ENCODE data around the gene WDR1. TPM values are rescaled to one million over a fixed set of nuclear protein-coding genes. Genes with fewer than 3 reads are reported as not detected.
A peak's percentile ranks its signal among the peaks of the same experiment; 100 is the strongest.

The WDR1 gene
- total and polyA plus RNA-seq, 2 of the 13 experiments (the other 11 are each of a cell fraction or from before 2014, with no cell fraction given), result 106 to 198 TPM

DNA sequence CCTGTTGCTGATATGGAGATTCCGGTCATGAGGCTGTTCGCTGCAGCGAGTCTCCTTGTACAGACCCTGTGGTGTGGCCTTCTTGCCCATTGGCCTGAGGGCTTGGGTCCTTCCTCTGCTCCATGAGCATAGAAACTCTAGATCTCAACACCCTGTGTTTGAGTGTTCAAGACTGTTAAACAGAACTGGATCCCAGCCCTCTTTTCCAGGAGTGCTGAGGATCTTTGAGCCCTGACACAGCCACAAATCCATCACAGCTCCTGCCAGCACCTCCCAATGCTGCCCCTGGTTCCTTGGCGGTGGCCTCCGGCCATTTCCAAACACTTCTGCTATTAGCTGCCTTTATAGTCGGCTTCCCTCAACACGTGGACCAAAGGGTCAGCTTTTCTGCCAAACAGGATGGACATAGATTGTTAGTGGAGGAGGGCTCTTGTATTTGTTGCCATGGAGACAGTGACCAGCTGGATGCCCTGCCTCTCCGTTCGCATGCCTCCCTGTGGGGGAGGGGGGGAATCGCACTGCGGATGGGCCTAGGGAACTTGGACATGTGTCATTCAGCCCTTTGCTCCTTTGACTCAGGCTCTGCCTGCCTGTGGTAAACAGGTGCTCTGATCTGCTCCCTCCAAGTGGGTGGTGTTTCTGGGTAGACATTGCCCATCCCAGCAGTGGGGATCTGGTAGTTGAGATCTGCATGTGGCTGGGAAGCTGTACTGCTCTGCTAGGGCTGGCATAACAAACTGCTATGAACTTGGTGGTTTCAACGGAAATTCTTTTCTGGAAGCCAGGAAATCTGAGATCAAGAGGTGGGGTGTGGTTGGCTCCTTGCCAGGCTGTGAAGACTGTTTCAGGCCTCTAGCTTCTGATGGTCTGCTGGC lies 6.9 kb upstream of the WDR1 start (continued):
- TF ChIP-seq, protein P1, sequence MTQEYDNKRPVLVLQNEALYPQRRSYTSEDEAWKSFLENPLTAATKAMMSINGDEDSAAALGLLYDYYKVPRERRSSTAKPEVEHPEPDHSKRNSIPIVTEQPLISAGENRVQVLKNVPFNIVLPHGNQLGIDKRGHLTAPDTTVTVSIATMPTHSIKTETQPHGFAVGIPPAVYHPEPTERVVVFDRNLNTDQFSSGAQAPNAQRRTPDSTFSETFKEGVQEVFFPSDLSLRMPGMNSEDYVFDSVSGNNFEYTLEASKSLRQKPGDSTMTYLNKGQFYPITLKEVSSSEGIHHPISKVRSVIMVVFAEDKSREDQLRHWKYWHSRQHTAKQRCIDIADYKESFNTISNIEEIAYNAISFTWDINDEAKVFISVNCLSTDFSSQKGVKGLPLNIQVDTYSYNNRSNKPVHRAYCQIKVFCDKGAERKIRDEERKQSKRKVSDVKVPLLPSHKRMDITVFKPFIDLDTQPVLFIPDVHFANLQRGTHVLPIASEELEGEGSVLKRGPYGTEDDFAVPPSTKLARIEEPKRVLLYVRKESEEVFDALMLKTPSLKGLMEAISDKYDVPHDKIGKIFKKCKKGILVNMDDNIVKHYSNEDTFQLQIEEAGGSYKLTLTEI (CRISPR knock-in tag; conservative IDR thresholded peaks at IDR 0.05), result no peak
- TF ChIP-seq PAF1 (CRISPR knock-in tag; IDR thresholded peaks at IDR 0.05) (no peak), ZNF75D (CRISPR knock-in tag; IDR thresholded peaks at IDR 0.05; ENCODE audit: borderline replicate concordance) (no peak), ZNF292 (CRISPR knock-in tag; IDR thresholded peaks at IDR 0.05; ENCODE audit: borderline replicate concordance, low read depth) (peak; percentile 23; the same call in 1 of the 2 replicates), MAFG (CRISPR knock-in tag; IDR thresholded peaks at IDR 0.05) (no peak), ZNF234 (CRISPR knock-in tag; conservative IDR thresholded peaks at IDR 0.05) (no peak), SRF (IDR thresholded peaks at IDR 0.05; ENCODE audit: low read depth, low read length) (no peak), FOXA1 (IDR thresholded peaks at IDR 0.05) (no peak), FOXA1 (CRISPR knock-in tag; IDR thresholded peaks at IDR 0.05) (peak; percentile 13; the same call in 1 of the 2 replicates), KLF13 (CRISPR knock-in tag; IDR thresholded peaks at IDR 0.05) (no peak), ZNF558 (CRISPR knock-in tag; IDR thresholded peaks at IDR 0.05; ENCODE audit: borderline replicate concordance) (no peak), ZNF670 (CRISPR knock-in tag; IDR thresholded peaks at IDR 0.05; ENCODE audit: borderline replicate concordance) (no peak), SIX4 (CRISPR knock-in tag; IDR thresholded peaks at IDR 0.05) (no peak), ADNP (CRISPR knock-in tag; IDR thresholded peaks at IDR 0.05) (no peak), KDM1A (CRISPR knock-in tag; IDR thresholded peaks at IDR 0.05) (0 out of 2 replicates have a peak, but pooled peaks have one; percentile 14), ZNF180 (CRISPR knock-in tag; IDR thresholded peaks at IDR 0.05; ENCODE audit: borderline replicate concordance, low read depth) (no peak), HIVEP1 (CRISPR knock-in tag; IDR thresholded peaks at IDR 0.05) (no peak; the same call in 1 of the 2 replicates)
- TF ChIP-seq, protein P2, sequence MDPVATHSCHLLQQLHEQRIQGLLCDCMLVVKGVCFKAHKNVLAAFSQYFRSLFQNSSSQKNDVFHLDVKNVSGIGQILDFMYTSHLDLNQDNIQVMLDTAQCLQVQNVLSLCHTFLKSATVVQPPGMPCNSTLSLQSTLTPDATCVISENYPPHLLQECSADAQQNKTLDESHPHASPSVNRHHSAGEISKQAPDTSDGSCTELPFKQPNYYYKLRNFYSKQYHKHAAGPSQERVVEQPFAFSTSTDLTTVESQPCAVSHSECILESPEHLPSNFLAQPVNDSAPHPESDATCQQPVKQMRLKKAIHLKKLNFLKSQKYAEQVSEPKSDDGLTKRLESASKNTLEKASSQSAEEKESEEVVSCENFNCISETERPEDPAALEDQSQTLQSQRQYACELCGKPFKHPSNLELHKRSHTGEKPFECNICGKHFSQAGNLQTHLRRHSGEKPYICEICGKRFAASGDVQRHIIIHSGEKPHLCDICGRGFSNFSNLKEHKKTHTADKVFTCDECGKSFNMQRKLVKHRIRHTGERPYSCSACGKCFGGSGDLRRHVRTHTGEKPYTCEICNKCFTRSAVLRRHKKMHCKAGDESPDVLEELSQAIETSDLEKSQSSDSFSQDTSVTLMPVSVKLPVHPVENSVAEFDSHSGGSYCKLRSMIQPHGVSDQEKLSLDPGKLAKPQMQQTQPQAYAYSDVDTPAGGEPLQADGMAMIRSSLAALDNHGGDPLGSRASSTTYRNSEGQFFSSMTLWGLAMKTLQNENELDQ (CRISPR knock-in tag; IDR thresholded peaks at IDR 0.05; ENCODE audit: borderline replicate concordance), result no peak
- TF ChIP-seq, protein P3, sequence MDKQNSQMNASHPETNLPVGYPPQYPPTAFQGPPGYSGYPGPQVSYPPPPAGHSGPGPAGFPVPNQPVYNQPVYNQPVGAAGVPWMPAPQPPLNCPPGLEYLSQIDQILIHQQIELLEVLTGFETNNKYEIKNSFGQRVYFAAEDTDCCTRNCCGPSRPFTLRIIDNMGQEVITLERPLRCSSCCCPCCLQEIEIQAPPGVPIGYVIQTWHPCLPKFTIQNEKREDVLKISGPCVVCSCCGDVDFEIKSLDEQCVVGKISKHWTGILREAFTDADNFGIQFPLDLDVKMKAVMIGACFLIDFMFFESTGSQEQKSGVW (CRISPR knock-in tag; IDR thresholded peaks at IDR 0.05; ENCODE audit: borderline replicate concordance), result no peak
- TF ChIP-seq, protein P4, sequence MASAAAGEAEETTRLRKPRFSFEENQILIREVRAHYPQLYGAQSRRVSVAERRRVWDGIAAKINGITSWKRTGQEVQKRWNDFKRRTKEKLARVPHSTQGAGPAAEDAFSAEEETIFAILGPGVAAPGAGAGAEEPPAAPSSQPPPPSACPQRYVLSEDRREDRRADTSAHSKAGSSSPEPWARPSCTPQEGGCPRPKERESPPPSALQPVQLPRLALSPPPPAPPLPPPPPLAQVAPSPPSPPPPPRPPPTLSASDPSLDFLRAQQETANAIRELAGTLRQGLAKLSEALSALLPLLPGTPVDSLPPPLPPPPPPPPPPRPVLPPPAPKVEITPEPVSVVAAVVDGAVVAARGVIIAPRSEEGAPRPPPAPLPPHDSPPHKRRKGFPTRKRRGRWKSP (CRISPR knock-in tag; IDR thresholded peaks at IDR 0.05), result no peak; the same call in 1 of the 2 replicates
- TF ChIP-seq, protein P5, sequence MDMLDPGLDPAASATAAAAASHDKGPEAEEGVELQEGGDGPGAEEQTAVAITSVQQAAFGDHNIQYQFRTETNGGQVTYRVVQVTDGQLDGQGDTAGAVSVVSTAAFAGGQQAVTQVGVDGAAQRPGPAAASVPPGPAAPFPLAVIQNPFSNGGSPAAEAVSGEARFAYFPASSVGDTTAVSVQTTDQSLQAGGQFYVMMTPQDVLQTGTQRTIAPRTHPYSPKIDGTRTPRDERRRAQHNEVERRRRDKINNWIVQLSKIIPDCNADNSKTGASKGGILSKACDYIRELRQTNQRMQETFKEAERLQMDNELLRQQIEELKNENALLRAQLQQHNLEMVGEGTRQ (IDR thresholded peaks at IDR 0.05; ENCODE audit: low read depth, low read length), result no peak
- TF ChIP-seq, protein P5 (CRISPR knock-in tag; IDR thresholded peaks at IDR 0.05; ENCODE audit: borderline replicate concordance), result 0 out of 2 replicates have a peak, but pooled peaks have one; percentile 41
